AG09309 (cell line): ENCODE data around the gene RNU1-1.

Experiments
- DNase-seq: peaks from one replicate; pipeline ENCODE4 v3.0.0-alpha.2; 2010; ENCODE audit warnings: low read depth
- H3K4me3 ChIP-seq: 2 replicates; pipeline ENCODE4 v1.5.1; 2011; ENCODE audit warnings: mild to moderate bottlenecking, low read depth, low read length, moderate library complexity; ENCODE audit not compliant: control insufficient read depth
- TF ChIP-seq, protein P1 (sequence below): IDR thresholded peaks from 2 replicates; pipeline ENCODE4 v1.5.1; 2011; ENCODE audit warnings: mild to moderate bottlenecking, low read depth, low read length, inconsistent platforms; ENCODE audit not compliant: insufficient read depth, control insufficient read depth; ENCODE audit errors: missing control alignments

RNU1-1 gene

DNA sequence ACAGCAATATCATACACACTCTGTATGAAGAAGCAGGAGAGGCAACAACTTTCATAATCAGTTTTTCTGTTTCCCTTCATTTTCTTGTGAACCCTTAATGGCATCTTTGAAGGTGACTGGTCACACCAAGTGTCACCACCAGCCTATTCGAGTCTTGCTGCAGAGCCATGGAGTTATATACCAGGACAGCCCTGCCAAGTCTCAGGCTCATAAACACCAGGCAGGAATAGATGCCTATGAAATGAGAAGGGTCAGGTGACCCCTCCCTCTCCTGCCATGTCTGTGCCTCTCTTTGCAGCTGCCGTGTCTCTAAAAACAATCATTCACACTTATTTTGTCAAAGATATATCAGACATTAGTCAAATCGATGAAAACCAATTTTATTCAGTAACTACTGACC is 45.5 kb downstream of the RNU1-1 start:
- H3K4me3 ChIP-seq = no peak overlapping the region
- TF ChIP-seq, protein P1, sequence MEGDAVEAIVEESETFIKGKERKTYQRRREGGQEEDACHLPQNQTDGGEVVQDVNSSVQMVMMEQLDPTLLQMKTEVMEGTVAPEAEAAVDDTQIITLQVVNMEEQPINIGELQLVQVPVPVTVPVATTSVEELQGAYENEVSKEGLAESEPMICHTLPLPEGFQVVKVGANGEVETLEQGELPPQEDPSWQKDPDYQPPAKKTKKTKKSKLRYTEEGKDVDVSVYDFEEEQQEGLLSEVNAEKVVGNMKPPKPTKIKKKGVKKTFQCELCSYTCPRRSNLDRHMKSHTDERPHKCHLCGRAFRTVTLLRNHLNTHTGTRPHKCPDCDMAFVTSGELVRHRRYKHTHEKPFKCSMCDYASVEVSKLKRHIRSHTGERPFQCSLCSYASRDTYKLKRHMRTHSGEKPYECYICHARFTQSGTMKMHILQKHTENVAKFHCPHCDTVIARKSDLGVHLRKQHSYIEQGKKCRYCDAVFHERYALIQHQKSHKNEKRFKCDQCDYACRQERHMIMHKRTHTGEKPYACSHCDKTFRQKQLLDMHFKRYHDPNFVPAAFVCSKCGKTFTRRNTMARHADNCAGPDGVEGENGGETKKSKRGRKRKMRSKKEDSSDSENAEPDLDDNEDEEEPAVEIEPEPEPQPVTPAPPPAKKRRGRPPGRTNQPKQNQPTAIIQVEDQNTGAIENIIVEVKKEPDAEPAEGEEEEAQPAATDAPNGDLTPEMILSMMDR = no peak
- DNase-seq = no peak

DNA sequence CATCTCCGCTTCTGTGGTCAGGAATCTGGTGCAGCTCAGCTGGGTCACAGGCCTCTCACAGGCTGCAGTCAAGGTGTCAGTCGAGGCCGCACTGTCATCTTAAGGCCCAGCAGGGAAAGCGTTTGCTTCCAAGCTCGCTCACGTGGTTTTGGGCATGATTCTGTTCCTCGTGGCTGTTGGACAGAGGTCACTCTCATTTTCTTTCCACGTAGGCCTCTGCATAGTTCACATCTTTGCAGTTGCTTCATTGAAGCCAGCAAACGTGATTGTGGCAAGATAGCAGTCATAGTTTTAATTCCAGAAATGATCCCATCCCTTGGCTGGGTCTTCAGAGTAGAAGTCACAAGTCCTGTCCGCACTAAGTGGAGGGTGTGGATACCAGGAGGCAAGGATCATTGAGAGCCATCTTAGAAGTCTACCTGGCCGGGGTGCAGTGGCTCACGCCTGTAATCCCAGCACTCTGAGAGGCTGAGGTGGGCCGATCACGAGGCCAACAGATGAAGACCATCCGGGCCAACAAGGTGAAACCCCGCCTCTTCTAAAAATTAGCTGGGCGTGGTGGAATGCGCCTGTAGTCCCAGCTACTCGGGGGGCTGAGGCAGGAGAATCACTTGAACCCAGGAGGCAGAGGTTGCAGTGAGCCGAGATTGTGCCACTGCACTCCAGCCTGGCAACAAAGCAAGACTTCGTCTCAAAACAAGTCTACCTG is 49.0 kb downstream of the RNU1-1 start:
- TF ChIP-seq, protein P1 = no peak
- H3K4me3 ChIP-seq = no peak overlapping the region
- DNase-seq = no peak
